IMR-90 (cell line): ENCODE data around the gene C22orf39. TPM values are rescaled to one million over a fixed set of nuclear protein-coding genes. Genes with fewer than 3 reads are reported as not detected.

ENCODE experiments used
- ATAC-seq: fragments of 200-7000 bp; cut with Tn5 transposase; 2 replicates; pipeline ENCODE4 v1.9.1; 2020; ENCODE audit warnings: low read depth, mild to moderate bottlenecking, moderate library complexity
- BruUV-seq: library from RNA; stranded (reverse); fragments of 400-500 nt; replicated peaks from 2 replicates; lab custom pipeline; 2021; lab: Mats Ljungman, UMichigan
- CTCF ChIA-PET: fragments of 300-600 bp; formaldehyde crosslinking; extraction: SDS; loops from one replicate; lab custom pipeline; 2021; ENCODE audit warnings: antibody characterized with exemption; lab: Yijun Ruan, JAX
- POLR2A ChIA-PET: fragments of 300-600 bp; sonication (Branson Sonifier 250); formaldehyde crosslinking; loops from one replicate; lab custom pipeline; 2022; ENCODE audit warnings: antibody characterized with exemption; ENCODE audit not compliant: unreplicated experiment; lab: Charles Lee
- DNase-seq: peaks from one replicate; pipeline ENCODE4 v3.0.0; 2013
- H2AFZ ChIP-seq: replicated peaks from 2 replicates; pipeline ENCODE3; 2013; ENCODE audit warnings: low read length, mild to moderate bottlenecking; ENCODE audit not compliant: poor library complexity
- H2AK5ac ChIP-seq: 2 replicates; pipeline ENCODE4 v1.6.1; 2013; ENCODE audit warnings: low read depth, low read length, inconsistent platforms
- H2AK9ac ChIP-seq: replicated peaks from 2 replicates; pipeline ENCODE3; 2013; ENCODE audit warnings: mild to moderate bottlenecking, low read depth, low read length, moderate library complexity; ENCODE audit not compliant: poor library complexity
- H2BK120ac ChIP-seq: 2 replicates; pipeline ENCODE4 v1.6.1; 2013; ENCODE audit warnings: low read depth, low read length, inconsistent platforms
- H2BK15ac ChIP-seq: 3 replicates; pipeline ENCODE4 v1.6.1; 2013; ENCODE audit warnings: low read depth, low read length, inconsistent platforms
- H2BK20ac ChIP-seq: 2 replicates; pipeline ENCODE4 v1.6.1; 2013; ENCODE audit warnings: low read depth, mild to moderate bottlenecking, inconsistent platforms, low read length, moderate library complexity
- H2BK5ac ChIP-seq: 2 replicates; pipeline ENCODE4 v1.6.1; 2013; ENCODE audit warnings: mild to moderate bottlenecking, low read depth, low read length, inconsistent platforms; ENCODE audit not compliant: poor library complexity, severe bottlenecking
- H3K14ac ChIP-seq: replicated peaks from 2 replicates; pipeline ENCODE4 v1.6.1; 2013; ENCODE audit warnings: low read depth, low read length, inconsistent platforms
- H3K18ac ChIP-seq: 2 replicates; pipeline ENCODE4 v1.6.1; 2013; ENCODE audit warnings: low read depth, low read length, control low read depth
- H3K23ac ChIP-seq: 2 replicates; pipeline ENCODE4 v1.6.1; 2013; ENCODE audit warnings: low read depth, low read length, inconsistent platforms
- H3K27ac ChIP-seq: 2 replicates; pipeline ENCODE4 v1.5.1; 2013; ENCODE audit warnings: mild to moderate bottlenecking, control low read depth, low read length; ENCODE audit not compliant: insufficient read depth
- H3K27me3 ChIP-seq: 2 replicates; pipeline ENCODE4 v1.6.1; 2013; ENCODE audit warnings: low read length; ENCODE audit not compliant: control insufficient read depth, insufficient read depth
- H3K36me3 ChIP-seq: 2 replicates; pipeline ENCODE4 v1.6.1; 2013; ENCODE audit warnings: low read length, mixed read lengths; ENCODE audit not compliant: control insufficient read depth, insufficient read depth
- H3K4ac ChIP-seq: 2 replicates; pipeline ENCODE4 v1.6.1; 2013; ENCODE audit warnings: low read depth, low read length, inconsistent platforms
- H3K4me1 ChIP-seq: 2 replicates; pipeline ENCODE4 v1.6.1; 2013; ENCODE audit warnings: low read length, mixed read lengths; ENCODE audit not compliant: control insufficient read depth, insufficient read depth
- H3K4me2 ChIP-seq: 2 replicates; pipeline ENCODE4 v1.6.1; 2013; ENCODE audit warnings: low read depth, mild to moderate bottlenecking, control low read depth, low read length, moderate library complexity
- H3K4me3 ChIP-seq: 2 replicates; pipeline ENCODE4 v1.5.1; 2013; ENCODE audit warnings: low read depth, mild to moderate bottlenecking, control low read depth, low read length, moderate library complexity; ENCODE audit not compliant: insufficient read depth
- H3K56ac ChIP-seq: 2 replicates; pipeline ENCODE4 v1.6.1; 2013; ENCODE audit warnings: low read length, inconsistent platforms; ENCODE audit not compliant: insufficient read depth; ENCODE audit errors: extremely low read depth
- H3K79me1 ChIP-seq, 2 experiments: 2 replicates each; pipeline ENCODE4 v1.6.1; 2013; ENCODE audit warnings: low read length in 2 of 2, inconsistent platforms in 1 of 2, low read depth in 1 of 2
- H3K9ac ChIP-seq: 2 replicates; pipeline ENCODE4 v1.6.1; 2013; ENCODE audit warnings: low read depth, low read length, control low read depth
- H3K9me1 ChIP-seq: 2 replicates; pipeline ENCODE4 v1.6.1; 2013; ENCODE audit warnings: low read length, inconsistent platforms; ENCODE audit not compliant: insufficient read depth
- H3K9me3 ChIP-seq: 2 replicates; pipeline ENCODE4 v1.6.1; 2013; ENCODE audit warnings: low read length; ENCODE audit not compliant: control insufficient read depth, insufficient read depth
- H4K20me1 ChIP-seq: 2 replicates; pipeline ENCODE4 v1.6.1; 2013; ENCODE audit warnings: low read length, inconsistent platforms; ENCODE audit not compliant: insufficient read depth
- H4K5ac ChIP-seq: 2 replicates; pipeline ENCODE4 v1.6.1; 2013; ENCODE audit warnings: mild to moderate bottlenecking, low read depth, low read length, control low read depth
- H4K8ac ChIP-seq, 2 experiments: 2 replicates each; pipeline ENCODE4 v1.6.1; 2013; ENCODE audit warnings: low read depth in 2 of 2, low read length in 2 of 2, control low read depth in 1 of 2, inconsistent platforms in 1 of 2
- H4K91ac ChIP-seq: 2 replicates; pipeline ENCODE4 v1.6.1; 2013; ENCODE audit warnings: low read depth, low read length, inconsistent platforms; ENCODE audit not compliant: insufficient read depth
- FOS ChIP-seq: fragments of 150-350 bp; IDR thresholded peaks from 2 replicates; pipeline ENCODE4 v1.6.1; 2016; ENCODE audit warnings: low read depth, low read length
- RAD21 ChIP-seq: IDR thresholded peaks from 2 replicates; pipeline ENCODE4 v1.6.1; 2012; ENCODE audit warnings: low read length, improper control_type of control experiment
- whole genome bisulfite sequencing, 2 experiments: methylation state at CpG; one replicate each; pipeline versions ENCODE4 v1.1.5 to v1.1.7; 2013; ENCODE audit warnings: missing lambda C conversion rate in 2 of 2; ENCODE audit not compliant: insufficient read length in 1 of 2; ENCODE audit errors: extremely low coverage in 2 of 2; 5-methylcytosine and 5-hydroxymethylcytosine counted together
- dilution Hi-C: fragments of 300-500 bp; cut with HindIII; formaldehyde crosslinking; loops from one replicate; pipeline ENCODE4 v1.14.3; 2018; ENCODE audit warnings: low sequenced_read_pairs; ENCODE audit not compliant: unreplicated experiment
- in situ Hi-C: fragments of 300-500 bp; cut with MboI; formaldehyde crosslinking; loops from 3 replicates; pipeline ENCODE4 v1.14.3; 2019; ENCODE audit warnings: low sequenced_read_pairs, inconsistent platforms, mixed read lengths
- intact Hi-C: fragments of 100-400 bp; cut with micrococcal nuclease; formaldehyde crosslinking; loops from 2 replicates; pipeline ENCODE4 v1.10.0; 2022
- polyA plus RNA-seq, 3 experiments: library from polyadenylated mRNA; depleted of rRNA; stranded (reverse); fragments of >200 nt; gene quantifications; 2 replicates each; pipeline ENCODE4 v1.2.3, GENCODE V29; 2012; ENCODE audit warnings: low replicate concordance in 1 of 3
- total RNA-seq: library from RNA; depleted of rRNA; stranded (reverse); fragments of >200 nt; gene quantifications from 2 replicates; pipeline ENCODE4 v1.2.3, GENCODE V29; 2012

C22orf39 gene
- total and polyA plus RNA-seq, 2 of the 4 experiments (the other 2 are of a cell fraction) = 8.2 to 8.9 TPM

GRCh38 chr22:19463491-19464469, 16.3 kb upstream of the C22orf39 start:
- peak overlapping the region; percentile 56; the same call in 1 of the 2 replicates for H3K27ac ChIP-seq
- peak overlapping the region; percentile 47 for H2AFZ ChIP-seq
- peak overlapping the region; percentile 64; the same call in 1 of the 2 replicates for H3K4ac ChIP-seq
- H2BK20ac ChIP-seq = peak overlapping the region; percentile 43; the same call in 1 of the 2 replicates
- no peak overlapping the region for H3K18ac ChIP-seq
- H2BK15ac ChIP-seq = no peak overlapping the region
- DNase-seq = peak; percentile 82
- peak overlapping the region; percentile 27 for H3K4me2 ChIP-seq
- peaks cover 46% of the 10 kb centered on the region for H3K36me3 ChIP-seq
- ChIA-PET POLR2A (no interaction called here), CTCF (interaction anchor here (0.5 to 1.5 kb wide), 3 partner anchors 10 to 194 kb away, joined by 3 to 4 read pairs (median 4); no protein-coding TSS in a partner anchor)
- H3K14ac ChIP-seq = peak overlapping the region; percentile 54; the same call in 1 of the 2 replicates
- dilution Hi-C loops = no loop called here
- in situ Hi-C loops = no loop called here
- H3K4me3 ChIP-seq = no peak overlapping the region
- no peak overlapping the region for H4K5ac ChIP-seq
- H4K8ac ChIP-seq = peak overlapping the region in 1 of 2 experiments; percentile 40; a peak in 1 of 4 replicates
- peak; percentile 93 for ATAC-seq
- intact Hi-C loops = no loop called here
- H2BK5ac ChIP-seq = peak overlapping the region; percentile 78
- peaks cover 8% of the 10 kb centered on the region; the same call in 1 of the 2 replicates for H3K4me1 ChIP-seq
- no peak overlapping the region for H2BK120ac ChIP-seq
- H4K20me1 ChIP-seq = peaks cover 22% of the 10 kb centered on the region
- H4K91ac ChIP-seq = no peak overlapping the region
- H3K79me1 ChIP-seq = peaks cover 5 to 30% of the 10 kb centered on the region in 2 experiments
- no peaks in the 10 kb centered on the region for H3K27me3 ChIP-seq
- H3K9ac ChIP-seq = peak overlapping the region; percentile 52; the same call in 1 of the 2 replicates
- H3K56ac ChIP-seq = no peak overlapping the region
- no peak for TF ChIP-seq RAD21
- TF ChIP-seq FOS = 0 out of 2 replicates have a peak, but pooled peaks have one; percentile 31
- 100% methylated on average over 1 of the region's 7 CpGs; no CpG with 5 or more reads in 1 of the 2 experiments for WGBS, 2 experiments
- peak overlapping the region; percentile 73; the same call in 1 of the 2 replicates for H2AK5ac ChIP-seq
- peaks cover 14% of the 10 kb centered on the region for H3K9me1 ChIP-seq
- no TSS peak for BruUV-seq
- H2AK9ac ChIP-seq = peak overlapping the region; percentile 88
- peak overlapping the region; percentile 59; the same call in 1 of the 2 replicates for H3K23ac ChIP-seq
- no peaks in the 10 kb centered on the region for H3K9me3 ChIP-seq
